GM20000 (cell line): ENCODE data around the gene EDDM3A.
"Not testable (repeated sequence)": the region's sequence is repeated elsewhere in the genome, so short reads cannot be mapped to it uniquely, and the experiment has no call there.

ENCODE experiments used
- DNase-seq: peaks from one replicate; pipeline ENCODE4 v3.0.0; 2012; ENCODE audit warnings: low spot score
- TF ChIP-seq, protein P1 (sequence below): IDR thresholded peaks from 2 replicates; pipeline ENCODE4 v1.5.1; 2012; ENCODE audit warnings: mild to moderate bottlenecking, control low read depth; ENCODE audit errors: extremely low read depth, missing control alignments

EDDM3A gene

DNA sequence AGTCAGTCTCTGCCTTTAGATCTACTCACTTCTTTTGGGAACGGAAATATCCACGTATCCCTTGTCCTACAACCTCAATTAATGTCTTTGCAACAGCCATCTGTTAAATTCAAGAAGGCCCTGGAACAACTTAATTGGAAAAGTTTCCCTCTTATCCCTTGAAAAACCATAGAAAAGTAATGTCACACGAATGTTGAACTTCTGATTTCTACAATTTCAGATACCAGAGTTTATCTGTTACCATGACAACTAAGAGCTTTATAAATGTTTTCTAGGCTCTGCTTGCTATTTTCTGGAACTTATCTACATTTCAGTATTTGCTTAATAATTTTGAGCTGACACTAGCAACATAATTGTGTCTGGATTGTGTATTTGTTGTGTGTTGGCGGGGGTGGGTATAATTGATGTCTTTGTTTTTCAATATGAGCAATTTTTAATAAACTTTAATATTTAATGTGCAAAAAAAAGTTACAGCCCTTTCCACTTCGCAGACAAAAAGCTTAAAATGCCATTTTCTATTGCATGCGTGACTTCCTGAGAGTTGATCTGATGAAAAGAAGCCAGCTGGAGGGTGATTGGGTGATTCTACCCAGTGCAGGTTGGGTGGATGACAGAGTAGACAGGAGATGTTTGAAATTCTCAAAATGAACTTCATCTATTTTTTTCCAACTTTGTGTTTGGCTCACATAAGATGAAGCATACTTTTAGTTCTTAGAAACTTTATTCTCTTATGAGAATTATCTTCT, 11.8 kb upstream of the EDDM3A start:
- no peak for DNase-seq
- TF ChIP-seq, protein P1, sequence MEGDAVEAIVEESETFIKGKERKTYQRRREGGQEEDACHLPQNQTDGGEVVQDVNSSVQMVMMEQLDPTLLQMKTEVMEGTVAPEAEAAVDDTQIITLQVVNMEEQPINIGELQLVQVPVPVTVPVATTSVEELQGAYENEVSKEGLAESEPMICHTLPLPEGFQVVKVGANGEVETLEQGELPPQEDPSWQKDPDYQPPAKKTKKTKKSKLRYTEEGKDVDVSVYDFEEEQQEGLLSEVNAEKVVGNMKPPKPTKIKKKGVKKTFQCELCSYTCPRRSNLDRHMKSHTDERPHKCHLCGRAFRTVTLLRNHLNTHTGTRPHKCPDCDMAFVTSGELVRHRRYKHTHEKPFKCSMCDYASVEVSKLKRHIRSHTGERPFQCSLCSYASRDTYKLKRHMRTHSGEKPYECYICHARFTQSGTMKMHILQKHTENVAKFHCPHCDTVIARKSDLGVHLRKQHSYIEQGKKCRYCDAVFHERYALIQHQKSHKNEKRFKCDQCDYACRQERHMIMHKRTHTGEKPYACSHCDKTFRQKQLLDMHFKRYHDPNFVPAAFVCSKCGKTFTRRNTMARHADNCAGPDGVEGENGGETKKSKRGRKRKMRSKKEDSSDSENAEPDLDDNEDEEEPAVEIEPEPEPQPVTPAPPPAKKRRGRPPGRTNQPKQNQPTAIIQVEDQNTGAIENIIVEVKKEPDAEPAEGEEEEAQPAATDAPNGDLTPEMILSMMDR = no peak

DNA sequence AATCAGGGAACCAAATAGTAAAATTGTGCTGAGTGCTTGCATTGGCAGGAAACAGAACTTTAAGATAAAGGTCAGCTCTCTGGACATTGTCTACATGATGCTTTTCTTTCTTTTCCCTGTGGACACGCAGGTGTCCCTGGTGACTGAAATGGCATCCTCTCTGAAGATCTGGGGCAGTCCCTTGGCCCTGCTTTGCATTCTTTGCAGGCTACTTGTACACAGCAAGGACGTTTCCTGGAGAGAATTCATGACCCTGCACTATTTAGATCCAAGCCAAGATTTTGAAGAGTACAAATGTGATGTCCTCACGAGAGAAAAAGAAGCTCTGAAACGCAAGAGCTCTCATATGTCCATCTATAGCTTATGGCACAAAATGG, 11.3 kb upstream of the EDDM3A start:
- no peak for DNase-seq
- TF ChIP-seq, protein P1 = no peak

DNA sequence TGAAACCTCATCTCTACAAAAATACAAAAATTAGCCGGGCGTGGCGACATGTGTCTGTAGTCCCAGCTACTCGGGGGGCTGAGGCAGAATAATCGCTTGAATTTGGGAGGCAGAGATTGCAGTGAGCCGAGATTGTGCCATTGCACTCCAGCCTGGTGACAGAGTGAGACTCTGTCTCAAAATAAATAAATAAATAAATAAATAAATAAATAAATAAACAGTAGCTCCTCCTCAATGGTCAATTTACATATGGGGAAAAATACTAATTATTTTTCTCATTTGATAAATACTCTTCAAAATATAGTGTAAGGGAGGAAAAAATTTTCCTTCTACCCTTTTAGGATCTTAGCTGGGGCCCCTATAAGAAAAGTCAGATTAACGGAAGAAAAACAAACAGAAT, 7.4 kb upstream of the EDDM3A start:
- DNase-seq = not testable (repeated sequence)

DNA sequence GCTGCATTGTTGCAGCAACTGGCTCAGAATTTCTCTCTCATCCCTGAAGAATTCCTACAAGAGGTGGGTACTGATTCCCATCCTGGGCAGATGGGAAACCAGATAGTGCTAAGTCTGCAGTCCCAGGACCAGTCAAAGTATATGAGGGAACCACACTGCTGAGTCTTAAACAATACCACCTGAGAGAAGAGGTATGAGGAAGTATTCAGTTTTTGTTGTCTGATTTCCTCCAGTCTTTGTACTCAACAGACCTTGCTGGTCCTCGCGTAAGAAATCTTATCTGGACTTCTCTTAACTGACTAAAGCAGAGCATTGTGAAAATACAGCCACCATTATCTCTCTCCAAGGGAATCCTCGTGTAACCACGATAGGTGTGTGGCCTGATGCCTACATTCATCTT, 3.6 kb upstream of the EDDM3A start:
- DNase-seq = no peak
- TF ChIP-seq, protein P1 = no peak

DNA sequence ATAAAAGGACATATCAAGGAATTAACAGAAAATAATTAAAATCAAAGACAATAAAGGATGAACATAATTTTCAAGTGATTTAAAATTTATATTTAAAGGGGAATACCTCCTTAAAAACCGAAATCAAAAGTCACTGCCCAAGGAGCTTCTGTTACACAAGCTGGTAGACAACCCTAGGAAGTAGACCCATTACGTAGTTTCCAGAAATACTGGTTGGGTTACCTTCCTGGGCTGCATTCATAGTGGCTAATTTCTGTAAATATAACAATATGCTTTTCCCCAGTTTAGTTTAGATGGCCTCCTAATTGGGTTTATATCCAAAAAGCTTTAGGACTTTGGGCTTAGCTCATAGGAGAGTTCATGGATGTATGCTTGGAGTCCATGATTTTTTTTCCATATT, 2.1 kb upstream of the EDDM3A start:
- no peak for DNase-seq
- TF ChIP-seq, protein P1 = no peak

DNA sequence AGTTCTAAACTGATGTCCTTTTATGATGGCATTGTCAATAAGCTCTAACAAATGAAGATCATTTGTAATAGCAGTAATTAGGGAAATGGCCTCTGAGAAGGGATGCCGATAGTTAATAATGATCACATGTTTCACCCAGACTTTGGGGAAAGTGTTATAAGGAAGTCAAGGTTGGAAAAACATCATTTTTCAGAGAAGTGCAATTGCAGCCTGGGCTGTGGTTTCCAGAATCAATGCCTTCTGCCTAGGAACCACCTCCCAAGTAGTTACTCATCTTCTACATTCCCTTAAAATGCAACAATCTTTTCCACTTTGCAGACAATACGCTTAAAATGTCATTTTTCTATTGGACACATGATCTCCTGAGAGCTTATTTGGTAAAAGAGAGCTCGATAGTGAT, 879 bp downstream of the EDDM3A start:
- DNase-seq = no peak
- TF ChIP-seq, protein P1 = no peak

DNA sequence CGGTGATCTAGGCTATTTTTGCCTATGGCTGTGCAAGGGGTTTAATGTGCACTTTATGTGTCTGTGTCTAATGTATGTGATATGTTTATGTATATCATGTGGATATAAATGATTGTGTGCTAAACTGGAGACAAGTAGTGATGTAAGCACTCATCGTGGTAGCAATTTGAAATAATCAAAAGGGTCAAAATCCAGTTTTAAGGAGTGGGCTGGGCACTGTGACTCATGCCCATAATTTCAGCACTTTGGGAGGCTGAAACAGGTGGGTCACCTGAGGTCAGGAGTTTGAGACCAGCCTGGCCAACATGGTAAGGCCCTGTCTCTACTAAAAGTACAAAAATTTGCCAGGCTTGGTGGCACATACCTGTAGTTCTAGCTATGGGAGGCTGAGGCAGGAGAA, 2.8 kb downstream of the EDDM3A start:
- DNase-seq = no peak
- TF ChIP-seq, protein P1 = no peak

DNA sequence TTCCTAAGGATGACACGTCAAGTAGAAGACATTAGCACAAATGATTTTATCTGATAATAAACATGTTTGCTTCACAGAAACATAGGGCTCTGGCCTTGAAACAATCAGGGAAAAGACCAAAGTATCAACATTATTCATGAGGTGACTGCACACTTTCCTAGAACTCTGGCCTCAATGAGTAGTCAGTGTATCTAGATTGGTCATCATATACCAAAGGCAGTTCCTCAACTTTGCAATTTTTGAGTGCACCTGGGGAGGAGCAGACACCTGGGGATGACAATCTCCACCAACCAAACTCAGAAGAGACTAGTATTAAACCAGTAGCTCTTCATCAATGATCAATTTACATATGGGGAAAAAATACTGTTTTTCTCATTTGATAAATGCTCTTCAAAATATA, 4.5 kb downstream of the EDDM3A start:
- no peak for DNase-seq
- TF ChIP-seq, protein P1 = no peak
